SK-N-MC (cell line): Measurements from ENCODE around the gene PTPRN2.

Experiments used
- EZH2 ChIP-seq: fragments of 200-600 bp; sonication (generic); IDR thresholded peaks from one replicate; pipeline ENCODE4 v1.6.1; 2017; ENCODE audit warnings: antibody characterized with exemption
- FOXP2 ChIP-seq: optimal IDR thresholded peaks from 2 replicates; pipeline ENCODE3; 2011; ENCODE audit warnings: mild to moderate bottlenecking, moderate library complexity; ENCODE audit not compliant: insufficient read depth; ENCODE audit errors: extremely low read length, control extremely low read depth
- POLR2AphosphoS5 ChIP-seq: IDR thresholded peaks from 2 replicates; pipeline ENCODE4 v1.6.1; 2012; ENCODE audit warnings: mild to moderate bottlenecking, low read depth, low read length, borderline replicate concordance

GRCh38 chr7:158422887-158423560 is 164.6 kb downstream of the PTPRN2 start:
- TF ChIP-seq POLR2AphosphoS5 (no peak), EZH2 (no peak), FOXP2 (no peak)
